Neural progenitor cell (in vitro differentiated cells): ENCODE measurements around the gene SUMO2. TPM values are rescaled to one million over a fixed set of nuclear protein-coding genes. Genes with fewer than 3 reads are reported as not detected.

ENCODE experiments used
- DNase-seq: peaks from one replicate; pipeline ENCODE4 v3.0.0-alpha.2; 2016; ENCODE audit warnings: low spot score
- H2AFZ ChIP-seq: fragments of 200-600 bp; sonication (generic); replicated peaks from 2 replicates; pipeline ENCODE4 v1.6.1; 2016; ENCODE audit warnings: antibody characterized with exemption
- H3F3A ChIP-seq: fragments of 200-600 bp; sonication (generic); 2 replicates; pipeline ENCODE4 v1.6.1; 2016; ENCODE audit warnings: antibody characterized with exemption, low read depth
- H3K27ac ChIP-seq: fragments of 200-600 bp; sonication (generic); 2 replicates; pipeline ENCODE4 v1.5.1; 2016; ENCODE audit warnings: mild to moderate bottlenecking
- H3K27me3 ChIP-seq: fragments of 200-600 bp; sonication (generic); 2 replicates; pipeline ENCODE4 v1.6.1; 2016; ENCODE audit warnings: mild to moderate bottlenecking, moderate library complexity
- H3K36me3 ChIP-seq: fragments of 200-600 bp; sonication (generic); 2 replicates; pipeline ENCODE4 v1.5.1; 2016
- H3K4me1 ChIP-seq: fragments of 200-600 bp; sonication (generic); 2 replicates; pipeline ENCODE4 v1.6.1; 2016; ENCODE audit warnings: mixed run types
- H3K4me2 ChIP-seq: fragments of 200-600 bp; sonication (generic); 2 replicates; pipeline ENCODE4 v1.6.1; 2016
- H3K4me3 ChIP-seq: fragments of 200-600 bp; sonication (generic); 2 replicates; pipeline ENCODE4 v1.5.1; 2016
- H3K79me2 ChIP-seq: fragments of 200-600 bp; sonication (generic); 2 replicates; pipeline ENCODE4 v1.6.1; 2016; ENCODE audit warnings: low read depth
- H3K9ac ChIP-seq: fragments of 200-600 bp; sonication (generic); 2 replicates; pipeline ENCODE4 v1.6.1; 2016
- H3K9me3 ChIP-seq: fragments of 200-600 bp; sonication (generic); 2 replicates; pipeline ENCODE4 v1.5.1; 2016; ENCODE audit warnings: low read depth
- H4K20me1 ChIP-seq: fragments of 200-600 bp; sonication (generic); 2 replicates; pipeline ENCODE4 v1.6.1; 2016; ENCODE audit warnings: low read depth
- H3K27ac Mint-ChIP-seq: 3 replicates; pipeline ENCODE4 v1.8.0; 2021; ENCODE audit warnings: mixed read lengths
- H3K27me3 Mint-ChIP-seq: 2 replicates; pipeline ENCODE4 v1.8.0; 2022; ENCODE audit warnings: low read depth, mild to moderate bottlenecking, inconsistent platforms, moderate library complexity, mixed read lengths; ENCODE audit not compliant: insufficient read depth
- H3K36me3 Mint-ChIP-seq: 3 replicates; pipeline ENCODE4 v1.8.0; 2021; ENCODE audit warnings: mixed read lengths
- H3K4me1 Mint-ChIP-seq: 3 replicates; pipeline ENCODE4 v1.8.0; 2021; ENCODE audit warnings: mixed read lengths
- H3K4me3 Mint-ChIP-seq: 3 replicates; pipeline ENCODE4 v1.8.0; 2021; ENCODE audit warnings: mild to moderate bottlenecking, moderate library complexity, mixed read lengths
- H3K9me3 Mint-ChIP-seq: 3 replicates; pipeline ENCODE4 v1.8.0; 2020; ENCODE audit warnings: mixed read lengths
- CTCF ChIP-seq: fragments of 200-600 bp; sonication (generic); IDR thresholded peaks from 2 replicates; pipeline ENCODE4 v1.5.1; 2017; ENCODE audit warnings: antibody characterized with exemption, mild to moderate bottlenecking
- EZH2 ChIP-seq: fragments of 200-600 bp; sonication (generic); IDR thresholded peaks from 2 replicates; pipeline ENCODE4 v1.6.1; 2017; ENCODE audit warnings: antibody characterized with exemption, mild to moderate bottlenecking, moderate library complexity
- EZH2phosphoT487 ChIP-seq: fragments of 200-600 bp; sonication (generic); IDR thresholded peaks from 2 replicates; pipeline ENCODE4 v1.6.1; 2017; ENCODE audit warnings: antibody characterized with exemption
- total RNA-seq: library from RNA; depleted of rRNA; stranded (reverse); fragments of >200 nt; gene quantifications from 2 replicates; pipeline ENCODE4 v1.2.3, GENCODE V29; 2015; ENCODE audit warnings: low replicate concordance

Gene SUMO2
- total RNA-seq, 1 donor from 2014 or later, result 372 TPM

GRCh38 chr17:75194879-75195278, 12.1 kb upstream of the SUMO2 start:
- no peak overlapping the region for H3K4me2 ChIP-seq
- no peak overlapping the region for H3K4me3 Mint-ChIP-seq
- no peaks in the 10 kb centered on the region for H3K27me3 ChIP-seq

GRCh38 chr17:75191584-75191983, 8.8 kb upstream of the SUMO2 start:
- no peak for TF ChIP-seq CTCF
- TF ChIP-seq EZH2phosphoT487, result no peak
- TF ChIP-seq EZH2, result no peak
- Histone ChIP-seq H3K36me3 (no peaks in the 10 kb centered on the region), H3K4me1 (no peaks in the 10 kb centered on the region), H3K79me2 (no peaks in the 10 kb centered on the region), H4K20me1 (no peaks in the 10 kb centered on the region), H3K4me3 (no peak overlapping the region), H3K27me3 (no peaks in the 10 kb centered on the region), H2AFZ (no peak overlapping the region), H3K9ac (no peak overlapping the region), H3F3A (peaks cover 3% of the 10 kb centered on the region), H3K27ac (no peak overlapping the region), H3K4me2 (no peak overlapping the region), H3K9me3 (no peaks in the 10 kb centered on the region)
- DNase-seq, result no peak
- Mint-ChIP-seq H3K9me3 (no peaks in the 10 kb centered on the region), H3K27me3 (peaks cover 2% of the 10 kb centered on the region), H3K27ac (no peak overlapping the region), H3K36me3 (no peaks in the 10 kb centered on the region), H3K4me1 (peaks cover 3% of the 10 kb centered on the region), H3K4me3 (no peak overlapping the region)

More at GRCh38 chr17:75194879-75195278, 12.1 kb upstream of the SUMO2 start:
- DNase-seq, result no peak
- TF ChIP-seq CTCF (no peak), EZH2 (no peak), EZH2phosphoT487 (no peak)
- no peaks in the 10 kb centered on the region for H3K36me3 ChIP-seq
- Mint-ChIP-seq H3K36me3 (no peaks in the 10 kb centered on the region), H3K27me3 (peaks cover 2% of the 10 kb centered on the region), H3K27ac (peak overlapping the region; percentile 17), H3K4me1 (peaks cover 3% of the 10 kb centered on the region), H3K9me3 (no peaks in the 10 kb centered on the region)
- H3K27ac ChIP-seq, result no peak overlapping the region
- no peaks in the 10 kb centered on the region for H3K9me3 ChIP-seq
- no peak overlapping the region for H3K9ac ChIP-seq
- H3F3A ChIP-seq, result no peaks in the 10 kb centered on the region
- H2AFZ ChIP-seq, result no peak overlapping the region
- H3K79me2 ChIP-seq, result no peaks in the 10 kb centered on the region
- no peak overlapping the region for H3K4me3 ChIP-seq
- no peaks in the 10 kb centered on the region for H4K20me1 ChIP-seq
- no peaks in the 10 kb centered on the region for H3K4me1 ChIP-seq

- Histone ChIP-seq H3K4me2 (no peak overlapping the region), H2AFZ (no peak overlapping the region), H3K4me1 (no peaks in the 10 kb centered on the region), H3K27ac (no peak overlapping the region), H4K20me1 (no peaks in the 10 kb centered on the region), H3K4me3 (no peak overlapping the region), H3K9ac (no peak overlapping the region), H3K27me3 (no peaks in the 10 kb centered on the region), H3K79me2 (peaks cover 3% of the 10 kb centered on the region), H3K36me3 (no peaks in the 10 kb centered on the region), H3F3A (peaks cover 9% of the 10 kb centered on the region), H3K9me3 (no peaks in the 10 kb centered on the region)
- no peak for DNase-seq
- Mint-ChIP-seq H3K9me3 (no peaks in the 10 kb centered on the region), H3K27me3 (peaks cover 2% of the 10 kb centered on the region), H3K4me1 (peaks cover 7% of the 10 kb centered on the region), H3K4me3 (no peak overlapping the region), H3K36me3 (peaks cover 5% of the 10 kb centered on the region), H3K27ac (no peak overlapping the region)
- no peak for TF ChIP-seq CTCF
- no peak for TF ChIP-seq EZH2
- TF ChIP-seq EZH2phosphoT487, result no peak
These were observed 5.9 kb upstream of the SUMO2 start for GRCh38 chr17:75188614-75189013.
